Colon (tissue), 2 donors: ENCODE measurements around the gene CHEK2.
"Not testable (repeated sequence)": the region's sequence is repeated elsewhere in the genome, so short reads cannot be mapped to it uniquely, and the experiment has no call there.

Experiments
- FAIRE-seq: peaks from 2 replicates; lab custom pipeline; 2012; peaks lifted over from hg19 to GRCh38; lab: Jason Lieb, UNC
- donor health status: control.
- donor health status: control.

CHEK2 gene

GRCh38 chr22:28689796-28690195 is 51.8 kb downstream of the CHEK2 start:
- not testable (repeated sequence) for FAIRE-seq

- FAIRE-seq, result not testable (repeated sequence)
Measured at GRCh38 chr22:28682966-28683365, 58.7 kb downstream of the CHEK2 start.

GRCh38 chr22:28680813-28681490 is 60.7 kb downstream of the CHEK2 start:
- FAIRE-seq, result not testable (repeated sequence)

GRCh38 chr22:28679611-28680287 is 61.9 kb downstream of the CHEK2 start, which contains the start of gene TTC28:
Gene TTC28 (minus strand): TSS chr22:28679840. CDS start chr22:28679723, 117 bp downstream.
- FAIRE-seq, result not testable (repeated sequence)

DNA sequence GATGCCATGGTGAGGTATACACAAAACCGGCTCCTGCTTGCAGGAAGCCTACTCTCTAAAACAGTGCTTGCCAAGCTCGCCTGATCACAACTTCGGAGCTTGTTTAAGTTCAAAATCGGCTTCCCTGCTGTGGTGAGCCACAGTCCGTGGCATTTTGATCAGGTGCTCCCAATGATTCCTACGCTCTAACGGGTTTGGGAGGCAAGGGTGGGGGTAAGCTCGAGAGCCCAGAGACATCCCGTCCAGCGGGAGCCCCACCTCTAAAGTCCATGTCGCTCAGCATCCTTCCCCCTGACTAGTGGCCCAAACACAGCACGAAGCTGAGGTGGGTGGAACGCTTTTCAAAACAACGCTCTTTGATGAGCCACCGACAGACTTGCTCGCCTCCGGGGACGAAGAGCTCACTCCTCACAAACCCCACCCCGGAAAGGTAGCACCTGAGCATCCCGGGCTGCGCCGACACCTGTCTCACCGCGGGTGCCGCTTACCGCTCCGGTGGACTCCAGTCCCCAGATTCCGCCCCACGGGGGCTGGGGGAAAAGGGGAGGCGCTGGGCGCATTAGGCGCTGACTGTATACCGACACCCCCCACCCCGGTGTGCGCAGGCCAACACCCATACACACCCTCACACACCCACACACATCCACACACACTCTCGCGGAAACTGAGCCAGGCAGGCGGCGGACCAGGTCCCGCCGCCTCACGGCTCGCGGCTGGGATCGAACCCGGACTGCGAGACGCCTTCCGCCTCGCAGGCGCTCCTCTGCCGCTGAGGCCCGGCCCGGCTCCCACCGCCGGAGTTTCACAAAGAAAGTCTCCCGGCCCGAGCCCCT is 62.6 kb downstream of the CHEK2 start:
- FAIRE-seq, result not testable (repeated sequence)

DNA sequence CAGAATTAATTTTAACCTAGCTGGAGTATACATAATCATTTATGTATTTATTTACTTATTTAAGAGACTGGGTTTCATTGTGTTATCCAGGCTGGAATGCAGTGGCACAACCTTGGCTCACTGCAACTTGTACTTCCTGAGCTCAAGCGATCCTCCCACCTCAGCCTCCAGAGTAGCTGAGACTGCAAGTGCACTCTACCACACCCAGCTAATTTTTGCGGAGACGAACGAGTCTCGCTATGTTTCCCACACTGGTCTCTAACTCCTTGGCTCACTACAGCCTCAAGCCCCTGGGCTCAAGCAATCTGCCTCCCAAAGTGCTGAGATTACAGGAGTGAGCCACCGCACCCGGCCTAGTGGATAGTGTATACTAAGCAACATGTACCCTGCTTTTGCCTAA is 63.5 kb downstream of the CHEK2 start:
- not testable (repeated sequence) for FAIRE-seq

GRCh38 chr22:28674121-28674563 is 67.5 kb downstream of the CHEK2 start:
- FAIRE-seq, result no peak

- FAIRE-seq, result no peak
Measured at GRCh38 chr22:28670756-28671155, 70.9 kb downstream of the CHEK2 start.

DNA sequence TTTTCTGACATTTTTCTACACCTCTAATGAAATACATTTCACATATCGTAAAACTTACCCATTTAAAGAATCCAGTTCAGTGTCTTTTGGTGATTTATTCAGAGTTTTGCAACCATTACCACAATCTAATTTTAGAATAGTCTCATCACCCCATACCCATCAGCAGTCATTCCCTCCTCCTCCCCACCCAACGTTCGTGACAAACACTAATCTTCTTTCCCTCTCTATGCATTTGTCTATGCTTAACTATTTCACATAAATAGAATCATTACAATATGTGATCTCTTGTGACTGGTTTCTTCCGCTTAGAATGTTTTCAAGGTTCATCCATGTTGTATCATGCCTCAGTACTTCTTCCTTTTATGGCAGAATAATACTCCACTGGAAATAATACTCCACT is 71.5 kb downstream of the CHEK2 start:
- no peak for FAIRE-seq

GRCh38 chr22:28669387-28669786 is 72.2 kb downstream of the CHEK2 start:
- peak; percentile 65 for FAIRE-seq

- not testable (repeated sequence) for FAIRE-seq
Measured at GRCh38 chr22:28663569-28663942, 78.1 kb downstream of the CHEK2 start.

GRCh38 chr22:28658448-28658847 is 83.2 kb downstream of the CHEK2 start:
- FAIRE-seq, result no peak

DNA sequence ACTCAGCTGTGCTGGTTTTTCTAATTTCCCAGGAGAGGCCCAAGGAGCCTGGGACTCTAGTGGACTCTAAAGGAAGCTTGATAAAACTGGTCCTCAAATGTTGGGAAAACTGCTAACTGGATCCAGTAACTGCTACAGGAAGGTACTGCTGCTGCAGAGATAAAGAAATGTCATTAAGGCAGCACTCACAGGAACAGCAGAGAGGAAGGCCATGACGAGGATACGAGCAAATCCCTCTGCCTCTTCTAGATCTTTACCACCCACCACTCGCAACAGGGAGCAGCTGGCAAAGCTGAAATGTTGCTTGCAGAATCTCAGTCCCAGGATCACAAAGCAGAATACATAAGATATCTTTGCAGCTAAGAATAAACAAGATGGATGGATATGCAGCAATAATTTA is 85.4 kb downstream of the CHEK2 start:
- FAIRE-seq, result no peak

GRCh38 chr22:28650463-28650862 is 91.2 kb downstream of the CHEK2 start:
- FAIRE-seq, result no peak

GRCh38 chr22:28648792-28649191 is 92.8 kb downstream of the CHEK2 start:
- no peak for FAIRE-seq

DNA sequence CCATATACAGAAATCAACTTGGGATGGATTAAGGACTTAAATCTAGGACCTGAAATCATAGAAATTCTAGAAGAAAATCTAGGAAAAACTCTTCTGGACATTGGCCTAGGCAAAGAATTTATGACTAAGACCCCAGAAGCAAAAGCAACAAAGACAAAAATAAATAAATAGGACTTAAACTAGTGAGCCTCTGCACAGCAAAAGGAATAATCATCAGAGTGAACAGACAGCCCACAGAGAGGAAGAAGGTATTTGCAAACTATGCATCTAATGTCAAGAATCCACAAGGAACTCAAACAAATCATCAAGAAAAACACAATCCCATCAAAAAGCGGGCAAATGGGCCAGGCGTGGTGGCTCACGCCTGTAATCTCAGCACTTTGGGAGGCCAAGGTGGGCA is 94.4 kb downstream of the CHEK2 start:
- no peak for FAIRE-seq

GRCh38 chr22:28639321-28639720 is 102.3 kb downstream of the CHEK2 start:
- no peak for FAIRE-seq
